ENCODE data around the gene COG4. TPM values are rescaled to one million over a fixed set of nuclear protein-coding genes. Genes with fewer than 3 reads are reported as not detected.

The COG4 gene
- total RNA-seq, 2 donors from 2014 or later: 44.2 to 46.7 TPM

DNA sequence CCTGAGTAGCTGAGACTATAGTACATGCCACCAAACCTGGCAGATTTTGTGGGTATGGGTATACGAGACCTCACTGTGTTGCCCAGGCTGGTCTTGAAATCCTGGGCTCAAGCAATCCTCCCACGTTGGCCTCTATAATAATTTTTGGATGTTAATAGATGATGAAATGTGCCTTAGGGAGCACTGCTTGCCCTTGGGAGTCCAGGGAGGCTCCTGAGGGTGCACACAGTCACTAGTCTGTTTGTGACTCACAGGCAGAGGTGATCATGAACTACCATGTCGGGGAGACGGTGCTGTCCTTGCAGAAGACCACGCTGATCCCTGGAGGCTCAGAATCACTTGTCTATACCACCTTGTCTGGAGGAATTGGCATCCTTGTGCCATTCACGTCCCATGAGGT lies 46.4 kb upstream of the COG4 start:
- DNase-seq (ENCODE audit: low spot score): no peak
- H3K27me3 ChIP-seq (replicated peaks; ENCODE audit: insufficient read depth): no peaks in the 10 kb centered on the region
- H3K36me3 ChIP-seq: peaks cover 77% of the 10 kb centered on the region
- TF ChIP-seq, protein P1, sequence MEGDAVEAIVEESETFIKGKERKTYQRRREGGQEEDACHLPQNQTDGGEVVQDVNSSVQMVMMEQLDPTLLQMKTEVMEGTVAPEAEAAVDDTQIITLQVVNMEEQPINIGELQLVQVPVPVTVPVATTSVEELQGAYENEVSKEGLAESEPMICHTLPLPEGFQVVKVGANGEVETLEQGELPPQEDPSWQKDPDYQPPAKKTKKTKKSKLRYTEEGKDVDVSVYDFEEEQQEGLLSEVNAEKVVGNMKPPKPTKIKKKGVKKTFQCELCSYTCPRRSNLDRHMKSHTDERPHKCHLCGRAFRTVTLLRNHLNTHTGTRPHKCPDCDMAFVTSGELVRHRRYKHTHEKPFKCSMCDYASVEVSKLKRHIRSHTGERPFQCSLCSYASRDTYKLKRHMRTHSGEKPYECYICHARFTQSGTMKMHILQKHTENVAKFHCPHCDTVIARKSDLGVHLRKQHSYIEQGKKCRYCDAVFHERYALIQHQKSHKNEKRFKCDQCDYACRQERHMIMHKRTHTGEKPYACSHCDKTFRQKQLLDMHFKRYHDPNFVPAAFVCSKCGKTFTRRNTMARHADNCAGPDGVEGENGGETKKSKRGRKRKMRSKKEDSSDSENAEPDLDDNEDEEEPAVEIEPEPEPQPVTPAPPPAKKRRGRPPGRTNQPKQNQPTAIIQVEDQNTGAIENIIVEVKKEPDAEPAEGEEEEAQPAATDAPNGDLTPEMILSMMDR (IDR thresholded peaks at IDR 0.05): no peak
- no peak overlapping the region for H3K27ac ChIP-seq
- no peak for ATAC-seq (ENCODE audit: insufficient number of reproducible peaks, low FRiP score, low read depth)
- H3K9me3 ChIP-seq: no peaks in the 10 kb centered on the region
- no peak overlapping the region for H3K4me3 ChIP-seq
- H3K4me1 ChIP-seq (ENCODE audit: control insufficient read depth in 1 of 2, low read depth in 2 of 2): peaks cover 26% of the 10 kb centered on the region in 2 donors

GRCh38 chr16:70568601-70569237 lies 45.4 kb upstream of the COG4 start:
- H3K27ac ChIP-seq: no peak overlapping the region
- peaks cover 88% of the 10 kb centered on the region for H3K36me3 ChIP-seq
- no peaks in the 10 kb centered on the region for H3K27me3 ChIP-seq (replicated peaks; ENCODE audit: insufficient read depth)
- H3K4me3 ChIP-seq: no peak overlapping the region
- ATAC-seq (ENCODE audit: insufficient number of reproducible peaks, low FRiP score, low read depth): no peak
- no peak for DNase-seq (ENCODE audit: low spot score)
- no peaks in the 10 kb centered on the region for H3K9me3 ChIP-seq
- peaks cover 15 to 16% of the 10 kb centered on the region in 2 donors for H3K4me1 ChIP-seq (ENCODE audit: control insufficient read depth in 1 of 2, low read depth in 2 of 2)
- TF ChIP-seq, protein P1 (IDR thresholded peaks at IDR 0.05): no peak

DNA sequence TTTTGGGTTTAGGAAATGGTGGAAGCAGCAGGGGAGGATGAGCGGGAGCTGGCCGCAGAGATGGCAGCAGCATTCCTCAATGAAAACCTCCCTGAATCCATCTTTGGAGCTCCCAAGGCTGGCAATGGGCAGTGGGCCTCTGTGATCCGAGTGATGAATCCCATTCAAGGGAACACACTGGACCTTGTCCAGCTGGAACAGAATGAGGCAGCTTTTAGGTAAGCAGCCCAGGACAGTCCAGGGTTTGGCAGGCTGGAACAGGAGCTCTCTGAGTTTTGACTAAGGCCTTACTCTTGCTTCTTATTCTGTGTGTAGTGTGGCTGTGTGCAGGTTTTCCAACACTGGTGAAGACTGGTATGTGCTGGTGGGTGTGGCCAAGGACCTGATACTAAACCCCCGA lies 41.7 kb upstream of the COG4 start:
- Histone ChIP-seq H3K27me3 (replicated peaks; ENCODE audit: insufficient read depth) (no peaks in the 10 kb centered on the region), H3K27ac (no peak overlapping the region), H3K4me3 (no peak overlapping the region), H3K36me3 (peaks cover 92% of the 10 kb centered on the region), H3K9me3 (no peaks in the 10 kb centered on the region), H3K4me1 (ENCODE audit: control insufficient read depth in 1 of 2, low read depth in 2 of 2) (no peaks in the 10 kb centered on the region)
- DNase-seq (ENCODE audit: low spot score) (no peak), ATAC-seq (ENCODE audit: insufficient number of reproducible peaks, low FRiP score, low read depth) (no peak)
- TF ChIP-seq, protein P1 (IDR thresholded peaks at IDR 0.05): no peak

GRCh38 chr16:70563636-70564035 lies 40.3 kb upstream of the COG4 start:
- TF ChIP-seq, protein P1 (IDR thresholded peaks at IDR 0.05): no peak
- no peaks in the 10 kb centered on the region for H3K9me3 ChIP-seq
- H3K27me3 ChIP-seq (replicated peaks; ENCODE audit: insufficient read depth): no peaks in the 10 kb centered on the region
- DNase-seq (ENCODE audit: low spot score) (no peak), ATAC-seq (ENCODE audit: insufficient number of reproducible peaks, low FRiP score, low read depth) (no peak)
- H3K27ac ChIP-seq: no peak overlapping the region
- peaks cover 78% of the 10 kb centered on the region for H3K36me3 ChIP-seq
- no peak overlapping the region for H3K4me3 ChIP-seq
- no peaks in the 10 kb centered on the region for H3K4me1 ChIP-seq (ENCODE audit: control insufficient read depth in 1 of 2, low read depth in 2 of 2)

DNA sequence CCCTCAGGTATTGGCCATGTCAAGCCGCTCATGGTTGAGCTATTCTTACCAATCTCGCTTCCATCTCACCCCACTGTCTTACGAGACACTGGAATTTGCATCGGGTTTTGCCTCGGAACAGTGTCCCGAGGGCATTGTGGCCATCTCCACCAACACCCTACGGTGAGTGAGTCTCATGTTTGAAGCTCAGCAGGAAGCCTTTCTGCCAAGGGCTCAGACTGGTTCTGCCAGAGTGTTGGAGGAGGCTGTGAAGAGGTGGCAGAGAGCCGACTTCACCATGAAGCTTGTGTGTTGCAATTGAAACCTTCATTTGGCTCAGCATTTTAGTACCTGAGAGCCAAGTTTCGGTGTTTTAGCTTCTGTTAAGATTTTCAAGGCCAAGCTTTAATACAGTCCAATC lies 38.3 kb upstream of the COG4 start:
- Histone ChIP-seq H3K9me3 (no peaks in the 10 kb centered on the region), H3K4me1 (ENCODE audit: control insufficient read depth in 1 of 2, low read depth in 2 of 2) (no peaks in the 10 kb centered on the region), H3K27me3 (replicated peaks; ENCODE audit: insufficient read depth) (no peaks in the 10 kb centered on the region), H3K4me3 (no peak overlapping the region), H3K36me3 (peaks cover 68% of the 10 kb centered on the region), H3K27ac (no peak overlapping the region)
- ATAC-seq (ENCODE audit: insufficient number of reproducible peaks, low FRiP score, low read depth): no peak
- TF ChIP-seq, protein P1 (IDR thresholded peaks at IDR 0.05): no peak
- no peak for DNase-seq (ENCODE audit: low spot score)
